Right lung (tissue), 5 donors: ENCODE measurements around the gene DDX11. TPM values are rescaled to one million over a fixed set of nuclear protein-coding genes. Genes with fewer than 3 reads are reported as not detected.
"Not testable (repeated sequence)": the region's sequence is repeated elsewhere in the genome, so short reads cannot be mapped to it uniquely, and the experiment has no call there.

Source experiments
- DNase-seq, 2 donors: peaks; one replicate each; pipeline ENCODE4 v3.0.0-alpha.2; 2013
- polyA plus RNA-seq, 5 donors: library from polyadenylated mRNA; unstranded; fragments of 120-200 nt; gene quantifications; one replicate each; pipeline versions ENCODE4 v1.2.1 to v1.2.3, GENCODE V29; 2013; ENCODE audit warnings: inconsistent platforms in 1 of 5, low replicate concordance in 1 of 5; ENCODE audit not compliant: insufficient read length in 5 of 5, insufficient read depth in 1 of 5

Gene DDX11
- polyA plus RNA-seq, 5 donors, result 53.9 to 93.3 (median 61.9) TPM

- not testable (repeated sequence) for DNase-seq
Measured at GRCh38 chr12:31121022-31121728, 47.5 kb downstream of the DDX11 start.

- no peak for DNase-seq
Measured at GRCh38 chr12:31122481-31122880, 48.8 kb downstream of the DDX11 start.

GRCh38 chr12:31124158-31124557, 50.5 kb downstream of the DDX11 start:
- DNase-seq, result not testable (repeated sequence)

- not testable (repeated sequence) for DNase-seq
Measured at GRCh38 chr12:31125171-31125570, 51.5 kb downstream of the DDX11 start.

- DNase-seq, result not testable (repeated sequence)
Measured at GRCh38 chr12:31127209-31127848, 53.7 kb downstream of the DDX11 start.

GRCh38 chr12:31136581-31136980, 62.9 kb downstream of the DDX11 start:
- DNase-seq, result not testable (repeated sequence)

GRCh38 chr12:31144768-31145167, 71.1 kb downstream of the DDX11 start:
- not testable (repeated sequence) for DNase-seq

- DNase-seq, result not testable (repeated sequence)
Measured at GRCh38 chr12:31145296-31145695, 71.6 kb downstream of the DDX11 start.

- not testable (repeated sequence) for DNase-seq
Measured at GRCh38 chr12:31147415-31147814, 73.8 kb downstream of the DDX11 start.

- DNase-seq, result not testable (repeated sequence)
Measured at GRCh38 chr12:31150766-31151165, 77.1 kb downstream of the DDX11 start.

Other genes starting within 250 kb of the DDX11 start
- gene TSPAN11, start 147.1 kb upstream of the DDX11 start, polyA plus RNA-seq, result 10 to 100 TPM; 11.3 to 17.3 (median 12.6) TPM